ENCODE measurements around the gene SLX4IP.
"Not testable (repeated sequence)": the region's sequence is repeated elsewhere in the genome, so short reads cannot be mapped to it uniquely, and the experiment has no call there.

Gene SLX4IP

DNA sequence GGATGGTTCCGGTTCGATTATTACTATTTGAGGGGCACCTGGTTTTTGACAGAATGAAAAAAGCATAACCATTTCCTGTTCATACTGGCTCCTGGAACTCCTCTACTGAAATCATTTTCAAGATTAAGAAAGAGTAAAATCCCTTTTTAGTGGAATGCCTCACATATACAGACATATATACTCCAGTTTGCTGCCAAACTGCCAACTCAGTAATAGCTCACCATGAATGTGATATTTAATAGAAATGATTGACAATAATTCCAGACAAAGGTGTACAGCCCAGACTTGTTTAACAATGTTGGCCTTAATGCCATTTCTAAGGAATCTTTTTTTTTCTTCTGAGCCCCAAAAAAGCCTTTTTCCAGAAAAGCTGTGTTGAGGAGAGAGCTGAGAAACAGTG lies 145.6 kb downstream of the SLX4IP start:
- DNase-seq = no peak

DNA sequence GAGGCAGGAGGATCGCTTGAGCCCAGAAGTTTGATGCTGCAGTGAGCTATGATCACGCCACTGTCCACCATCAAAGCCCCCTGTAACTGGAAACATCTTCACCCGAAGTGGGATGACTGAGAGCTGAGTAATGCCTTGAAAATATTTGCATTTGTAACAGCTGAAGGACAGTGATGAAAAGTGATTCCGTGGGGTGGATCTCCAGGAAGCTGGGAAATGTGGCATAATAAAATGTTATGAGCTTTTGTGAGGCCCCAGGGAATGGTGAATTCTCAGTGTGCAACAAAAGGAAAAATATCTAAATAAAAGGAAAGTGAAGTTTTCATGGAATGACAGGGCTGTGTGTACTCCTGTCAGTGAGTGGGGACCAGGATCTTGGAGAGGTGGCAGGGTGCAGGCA lies 146.7 kb downstream of the SLX4IP start:
- DNase-seq = peak; percentile 89

DNA sequence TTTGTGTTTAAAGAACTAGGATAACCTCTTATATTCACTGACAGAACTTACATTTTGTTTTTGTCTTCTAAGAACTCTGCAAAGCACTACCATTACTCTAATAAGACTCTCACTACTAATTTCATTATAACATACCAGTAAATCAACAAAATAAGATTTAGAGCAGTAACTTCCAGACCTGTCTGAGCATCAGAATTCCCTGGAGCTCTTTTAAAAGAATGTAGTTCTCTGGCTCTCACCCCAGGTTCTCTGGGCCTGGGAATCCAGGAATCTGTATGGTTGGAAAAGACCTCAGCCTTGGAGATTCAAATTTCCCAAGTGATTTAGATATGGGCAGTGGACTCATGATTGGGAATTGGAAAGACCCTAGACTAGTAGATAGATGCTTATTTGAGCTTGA lies 149.3 kb downstream of the SLX4IP start:
- DNase-seq = peak; percentile 76

DNA sequence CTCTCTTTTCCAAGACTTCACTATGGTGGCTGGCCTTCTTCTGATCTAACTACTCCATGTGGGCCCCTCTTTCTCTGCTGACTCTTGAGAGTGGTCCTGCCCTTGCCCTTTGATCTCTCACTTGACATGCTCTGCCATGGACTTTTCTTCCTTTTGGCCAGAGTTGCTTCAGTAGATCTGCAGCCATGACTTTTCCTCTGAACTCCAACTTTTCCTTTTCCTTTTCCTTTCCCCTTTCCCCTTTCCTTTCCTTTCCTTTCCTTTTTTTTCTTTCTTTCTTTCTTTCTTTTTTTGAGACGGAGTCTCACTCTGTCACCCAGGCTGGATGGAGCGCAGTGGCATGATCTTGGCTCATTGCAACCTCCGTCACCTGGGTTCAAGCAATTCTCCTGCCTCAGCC lies 150.2 kb downstream of the SLX4IP start:
- no peak for DNase-seq

- DNase-seq = no peak
Measured at GRCh38 chr20:10586296-10586695, 151.2 kb downstream of the SLX4IP start.

GRCh38 chr20:10590446-10590845 lies 155.3 kb downstream of the SLX4IP start:
- DNase-seq = not testable (repeated sequence)

DNA sequence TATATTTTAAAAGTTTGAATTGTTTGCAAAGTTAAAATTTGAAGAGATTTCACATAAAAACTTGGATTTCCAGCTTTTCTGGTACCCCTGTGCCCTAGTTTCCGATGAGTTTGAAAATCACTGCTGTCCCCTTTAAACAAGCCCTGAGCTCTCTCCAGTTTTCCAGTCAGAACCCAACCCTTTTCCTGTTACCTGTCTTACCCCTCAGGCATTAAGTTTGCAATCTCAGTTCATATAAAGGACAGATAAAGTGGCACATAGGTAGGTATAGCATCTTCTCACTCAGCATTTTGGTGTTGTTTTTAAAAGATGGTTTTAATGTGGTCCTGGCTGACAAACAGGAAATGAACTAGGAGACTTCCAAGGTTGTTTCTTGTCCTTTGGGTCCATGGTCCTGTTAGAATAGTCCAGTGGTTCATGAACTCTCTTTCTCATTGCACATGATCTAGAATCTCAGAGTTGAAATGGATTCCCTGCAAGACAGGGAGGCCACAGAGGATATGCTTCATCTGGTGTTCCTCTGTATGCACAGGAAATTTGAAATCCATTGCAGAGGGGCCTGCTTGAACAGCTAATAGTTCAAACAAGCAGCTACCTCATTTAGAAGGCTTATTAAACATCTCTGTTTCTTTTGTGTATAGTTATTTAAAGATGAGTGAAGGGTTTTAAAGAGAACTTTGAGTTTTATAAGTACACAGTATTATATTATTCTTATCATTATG lies 156.0 kb downstream of the SLX4IP start:
- DNase-seq = no peak

DNA sequence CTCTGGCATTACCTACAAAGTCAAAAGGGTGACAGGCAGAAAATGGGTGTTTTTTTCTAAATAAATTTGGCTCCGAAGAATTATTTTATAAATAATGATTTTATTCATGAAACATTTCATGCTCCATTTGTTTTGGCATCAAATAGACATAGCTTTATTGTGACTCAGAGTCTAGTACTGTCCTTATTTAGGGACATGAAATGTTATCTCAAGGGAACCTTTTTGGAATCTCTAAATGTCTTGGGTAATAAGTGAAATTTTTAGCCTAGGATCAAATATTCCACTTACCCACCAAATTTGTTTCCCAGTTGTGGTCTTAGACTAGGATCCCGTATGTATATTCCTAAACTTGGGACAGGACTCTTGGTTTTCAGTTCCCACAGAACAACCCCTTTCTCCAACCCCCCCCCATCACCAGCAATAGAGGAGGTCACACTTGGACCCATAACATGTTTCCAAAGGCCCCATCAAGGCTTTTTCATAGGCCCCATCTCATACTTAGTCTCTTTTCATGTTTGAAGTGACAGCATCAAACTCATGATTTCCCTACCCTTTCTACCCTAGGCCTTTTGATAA lies 156.9 kb downstream of the SLX4IP start:
- DNase-seq = peak; percentile 39

GRCh38 chr20:10594296-10594868 lies 159.3 kb downstream of the SLX4IP start:
- no peak for DNase-seq

DNA sequence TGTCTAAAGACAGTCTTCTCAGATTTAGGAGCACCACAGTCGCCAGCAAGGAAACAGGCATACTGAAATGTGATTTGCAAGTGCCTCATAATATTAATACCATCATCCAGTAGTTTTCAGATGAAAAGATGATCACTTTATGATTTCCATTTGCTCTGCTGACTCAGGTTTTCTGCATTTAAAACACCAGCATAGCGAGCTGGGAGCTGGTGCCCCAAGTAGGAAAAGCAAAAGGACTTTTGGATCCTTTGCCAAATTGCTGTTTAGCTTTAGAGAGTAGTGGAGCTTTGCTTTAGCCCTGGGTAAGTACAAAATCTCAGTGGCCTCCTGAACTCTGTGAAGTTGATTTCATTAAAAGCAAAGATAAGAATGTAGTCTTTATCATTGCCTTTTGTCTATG lies 160.2 kb downstream of the SLX4IP start:
- no peak for DNase-seq

DNA sequence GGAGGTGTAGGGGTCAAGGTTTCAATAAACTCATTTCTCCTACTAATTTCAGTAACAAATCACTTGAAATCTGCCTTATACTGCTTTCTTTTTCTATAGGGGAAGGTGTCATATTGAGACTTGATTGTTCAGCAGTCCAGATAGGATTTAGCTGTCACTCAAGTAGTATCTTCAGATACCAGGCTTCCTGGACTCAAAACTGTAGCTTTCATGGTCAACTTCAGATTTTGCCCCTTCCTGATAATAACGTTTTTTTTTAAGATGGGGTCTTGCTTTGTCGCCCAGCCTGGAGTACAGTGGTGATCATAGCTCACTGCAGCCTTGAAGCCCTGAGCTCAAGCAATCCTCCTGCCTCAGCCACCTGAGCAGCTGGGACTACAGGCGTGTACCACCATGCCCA lies 160.9 kb downstream of the SLX4IP start:
- no peak for DNase-seq

GRCh38 chr20:10596710-10597121 lies 161.6 kb downstream of the SLX4IP start:
- DNase-seq = no peak

DNA sequence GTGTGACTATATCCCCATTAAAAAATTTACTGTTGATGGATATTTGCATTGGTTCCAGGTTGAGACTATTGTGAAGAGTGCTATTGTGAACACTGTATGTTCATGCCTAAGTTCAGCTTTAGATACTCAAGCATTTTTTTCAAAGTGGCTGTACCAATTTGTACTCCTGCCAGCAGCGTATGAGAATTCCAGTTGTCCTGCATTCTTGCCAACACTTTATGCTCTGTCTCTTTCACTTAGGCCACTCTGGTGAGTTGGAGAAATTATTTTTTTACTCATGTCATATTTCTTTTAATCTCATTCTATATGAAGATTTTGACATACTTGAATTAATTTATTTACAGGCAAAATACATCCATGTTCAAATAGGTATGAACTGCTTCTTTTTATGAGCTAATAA lies 162.5 kb downstream of the SLX4IP start:
- DNase-seq = no peak

- no peak for DNase-seq
Measured at GRCh38 chr20:10602221-10602871, 167.2 kb downstream of the SLX4IP start.

DNA sequence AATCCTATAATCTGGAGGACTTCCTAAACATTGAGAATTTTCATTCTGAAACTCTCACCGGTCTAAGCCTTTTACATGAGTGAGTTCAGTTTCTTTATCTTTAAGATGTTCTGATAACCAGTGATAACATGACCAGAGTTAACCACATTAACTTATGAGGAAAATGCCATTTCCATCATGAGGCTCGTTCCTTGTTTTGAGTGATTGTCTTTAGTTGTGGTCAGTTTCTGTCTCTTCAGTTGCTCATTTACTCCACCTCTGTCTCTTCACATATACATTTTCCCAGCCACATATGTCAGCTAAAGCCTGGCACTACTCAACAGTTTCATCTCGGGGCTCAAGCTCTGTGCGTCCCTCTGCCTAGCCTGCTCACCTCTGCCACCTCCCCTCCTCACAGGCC lies 168.3 kb downstream of the SLX4IP start:
- DNase-seq = no peak

GRCh38 chr20:10603971-10604864 lies 169.1 kb downstream of the SLX4IP start:
- peak; percentile 86 for DNase-seq

DNA sequence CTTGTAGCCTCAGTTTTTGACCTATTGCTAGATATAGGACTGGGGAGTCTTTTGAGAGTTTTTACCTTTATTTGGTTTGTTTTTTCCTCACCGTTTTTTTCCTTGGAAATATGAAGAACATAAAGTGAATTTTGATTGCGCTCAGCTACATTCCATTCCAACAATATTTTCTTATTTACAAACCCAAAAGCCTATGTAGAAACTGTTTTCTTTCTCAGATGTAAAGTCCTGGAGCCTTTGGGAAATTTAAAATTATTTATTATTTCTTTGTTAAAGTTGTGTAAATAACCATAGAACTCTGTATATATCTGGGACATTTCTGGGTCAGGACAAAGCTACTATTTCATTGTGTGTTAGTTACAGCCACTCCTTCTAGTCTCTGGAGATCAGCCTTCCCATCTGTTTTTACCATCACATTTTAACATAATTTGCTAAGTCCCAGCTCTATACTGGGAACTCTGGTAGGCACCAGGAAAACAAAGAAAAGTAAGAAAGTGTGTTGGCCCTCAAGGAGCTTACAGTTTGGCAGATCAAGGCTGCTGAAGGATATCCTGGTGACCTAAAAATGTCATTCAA lies 169.8 kb downstream of the SLX4IP start:
- DNase-seq = no peak

DNA sequence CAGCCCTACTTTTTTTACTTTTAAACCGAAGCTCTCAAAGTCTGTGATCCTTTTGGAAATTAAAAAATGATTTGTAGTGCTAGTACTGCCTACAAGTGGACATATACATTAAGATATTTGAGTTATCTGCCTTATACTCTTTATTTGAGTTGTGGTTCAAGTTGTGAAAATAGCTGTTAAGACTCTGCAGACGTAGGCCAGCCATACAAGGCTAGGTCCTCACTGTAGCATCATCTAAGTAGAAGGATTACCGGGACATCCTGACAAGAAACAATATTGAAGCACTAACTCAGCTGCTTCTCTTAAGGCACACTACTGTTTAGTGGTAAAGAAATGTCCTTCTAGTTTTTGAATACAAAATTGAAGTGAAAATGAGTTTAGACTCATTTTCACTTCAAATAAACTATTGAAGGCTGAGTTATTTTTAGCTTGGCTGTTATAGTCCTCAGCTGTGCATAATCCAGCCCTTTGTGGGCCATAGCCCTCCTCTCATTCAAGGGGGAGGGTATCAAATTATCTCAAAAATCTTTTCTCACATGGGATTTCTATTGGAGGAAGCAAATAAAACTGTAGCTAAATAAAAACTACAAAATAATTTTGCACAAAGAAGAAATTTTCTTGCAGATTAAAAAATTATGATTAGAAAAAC lies 170.6 kb downstream of the SLX4IP start:
- DNase-seq = no peak

GRCh38 chr20:10609276-10609675 lies 174.2 kb downstream of the SLX4IP start:
- peak; percentile 91 for DNase-seq

DNA sequence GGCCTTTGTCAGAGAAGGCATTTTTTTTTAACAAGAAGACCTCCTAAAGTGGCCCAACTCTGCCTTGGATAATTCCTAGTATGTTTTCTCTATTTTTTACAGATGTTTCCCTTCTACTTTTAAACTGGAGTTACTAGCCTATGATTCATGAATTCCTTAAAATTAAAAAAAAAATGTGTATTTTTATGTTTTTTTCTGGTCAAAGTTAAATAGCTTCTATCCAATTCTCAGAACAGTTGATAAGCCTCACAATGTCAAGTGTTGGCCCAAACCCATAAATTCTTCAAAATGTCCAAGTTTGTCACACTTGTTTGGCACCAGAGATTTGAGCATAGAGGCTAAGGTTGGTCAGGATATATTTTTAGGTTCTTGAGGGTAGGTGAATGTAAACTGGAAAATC lies 174.7 kb downstream of the SLX4IP start:
- peak; percentile 55 for DNase-seq

DNA sequence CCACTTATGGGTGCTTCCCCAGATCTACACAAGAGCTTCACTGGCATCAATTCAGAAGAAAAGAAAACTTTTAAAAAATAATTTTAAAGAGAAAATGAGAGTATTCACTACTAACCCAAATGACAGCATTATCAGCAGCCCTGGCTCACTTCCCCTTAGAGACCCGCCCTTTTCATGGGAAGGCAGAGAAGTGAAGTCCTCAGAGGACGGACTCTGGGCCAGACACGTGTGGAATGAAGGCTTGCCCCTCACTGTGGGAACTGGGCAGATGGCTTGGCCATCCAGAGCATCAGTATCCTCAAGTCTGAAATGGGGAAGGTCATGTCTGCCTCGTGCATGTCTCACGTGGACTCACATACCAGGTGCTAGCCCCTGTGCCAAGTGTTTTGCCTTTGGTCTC lies 175.1 kb downstream of the SLX4IP start:
- DNase-seq = no peak

- peak; percentile 64 for DNase-seq
Measured at GRCh38 chr20:10611357-10611756, 176.3 kb downstream of the SLX4IP start.

Measured in fibroblast of upper back skin (primary cell).